Endothelial cell of umbilical vein (primary cell): ENCODE measurements around the gene UNC5CL. TPM values are rescaled to one million over a fixed set of nuclear protein-coding genes. Genes with fewer than 3 reads are reported as not detected.

Source experiments
- BruUV-seq: library from RNA; stranded (reverse); fragments of 400-500 nt; replicated peaks from 2 replicates; lab custom pipeline; 2021; lab: Mats Ljungman, UMichigan
- CTCF ChIA-PET: fragments of 300-600, 350-600 bp; sonication (Branson Sonifier 250); formaldehyde crosslinking; loops from one replicate; lab custom pipeline; 2021; ENCODE audit warnings: antibody characterized with exemption, inconsistent platforms; lab: Charles Lee
- POLR2A ChIA-PET: fragments of 300-600, 350-600 bp; sonication (Branson Sonifier 250); formaldehyde crosslinking; loops from one replicate; lab custom pipeline; 2021; ENCODE audit warnings: antibody characterized with exemption, inconsistent platforms; lab: Charles Lee
- DNase-seq: peaks from one replicate; pipeline ENCODE4 v3.0.0-alpha.2; 2011; ENCODE audit warnings: low read depth, low spot score
- FAIRE-seq: peaks from 2 replicates; lab custom pipeline; 2011; peaks lifted over from hg19 to GRCh38; lab: Jason Lieb, UNC
- H2AFZ ChIP-seq: 2 replicates; pipeline ENCODE4 v1.6.0; 2012; ENCODE audit warnings: low read depth, low read length, control low read depth, inconsistent platforms
- H3K27ac ChIP-seq: 2 replicates; pipeline ENCODE4 v1.5.1; 2011; ENCODE audit warnings: low read depth, mild to moderate bottlenecking, control low read depth, low read length, moderate library complexity; ENCODE audit not compliant: insufficient read depth
- H3K27me3 ChIP-seq, 2 experiments: 2 replicates each; pipeline versions ENCODE4 v1.6.0 to v1.6.1; 2011; ENCODE audit warnings: low read length in 2 of 2, mixed read lengths in 1 of 2; ENCODE audit not compliant: control insufficient read depth in 2 of 2, insufficient read depth in 2 of 2
- H3K36me3 ChIP-seq, 2 experiments: 2 replicates in 1 of 2; 3 replicates in 1 of 2; pipeline ENCODE4 v1.5.1; 2011; ENCODE audit warnings: low read length in 2 of 2, mild to moderate bottlenecking in 1 of 2, moderate library complexity in 1 of 2; ENCODE audit not compliant: control insufficient read depth in 2 of 2, insufficient read depth in 2 of 2; ENCODE audit errors: extremely low read depth in 1 of 2
- H3K4me1 ChIP-seq: 3 replicates; pipeline ENCODE4 v1.5.1; 2011; ENCODE audit warnings: mild to moderate bottlenecking, low read length; ENCODE audit not compliant: control insufficient read depth, insufficient read depth; ENCODE audit errors: extremely low read depth
- H3K4me2 ChIP-seq: 2 replicates; pipeline ENCODE4 v1.6.1; 2011; ENCODE audit warnings: low read length, control low read depth, mixed read lengths; ENCODE audit not compliant: insufficient read depth
- H3K4me3 ChIP-seq, 3 experiments: fragments of 200-600 bp in 1 of 3; sonication (generic), shearing (Covaris generic) in 1 of 3; replicated peaks in 1 of 3; 2 replicates each; pipeline ENCODE4 v1.5.1; 2011 to 2016; ENCODE audit warnings: control low read depth in 3 of 3, low read length in 3 of 3, mild to moderate bottlenecking in 2 of 3, inconsistent platforms in 1 of 3, low read depth in 1 of 3, moderate library complexity in 1 of 3; ENCODE audit not compliant: insufficient read depth in 1 of 3
- H3K79me2 ChIP-seq: 2 replicates; pipeline ENCODE4 v1.6.0; 2012; ENCODE audit warnings: low read length, inconsistent platforms; ENCODE audit not compliant: control insufficient read depth, insufficient read depth
- H3K9ac ChIP-seq: replicated peaks from 2 replicates; pipeline ENCODE3; 2011; ENCODE audit warnings: low read length, control low read depth; ENCODE audit not compliant: insufficient read depth; ENCODE audit errors: extremely low read depth
- H3K9me1 ChIP-seq: replicated peaks from 3 replicates; pipeline ENCODE4 v1.6.0; 2011; ENCODE audit warnings: mild to moderate bottlenecking, low read length; ENCODE audit not compliant: control insufficient read depth, insufficient read depth; ENCODE audit errors: extremely low read depth
- H3K9me3 ChIP-seq: replicated peaks from 2 replicates; pipeline ENCODE4 v1.5.1; 2012; ENCODE audit warnings: low read length, inconsistent platforms; ENCODE audit not compliant: control insufficient read depth, insufficient read depth
- H4K20me1 ChIP-seq: replicated peaks from 2 replicates; pipeline ENCODE3; 2011; ENCODE audit warnings: mild to moderate bottlenecking, low read length; ENCODE audit not compliant: control insufficient read depth, insufficient read depth; ENCODE audit errors: extremely low read depth
- CTCF ChIP-seq, 2 donors: IDR thresholded peaks; 1 replicate in 1 of 2; 2 replicates in 1 of 2; pipeline ENCODE4 v1.5.1; 2011; ENCODE audit warnings: low read length in 2 of 2, mild to moderate bottlenecking in 2 of 2, moderate library complexity in 2 of 2, control low read depth in 1 of 2, inconsistent platforms in 1 of 2, low read depth in 1 of 2; ENCODE audit not compliant: insufficient read depth in 1 of 2; ENCODE audit errors: extremely low read depth in 1 of 2
- EZH2 ChIP-seq: IDR thresholded peaks from 2 replicates; pipeline ENCODE4 v1.6.1; 2012; ENCODE audit warnings: borderline replicate concordance, low read depth, mild to moderate bottlenecking, moderate library complexity, low read length, inconsistent platforms; ENCODE audit not compliant: severe bottlenecking
- FOS ChIP-seq: IDR thresholded peaks from 2 replicates; pipeline ENCODE4 v1.6.1; 2011; ENCODE audit warnings: mild to moderate bottlenecking, low read length, moderate library complexity, borderline replicate concordance; ENCODE audit not compliant: insufficient read depth
- GATA2 ChIP-seq: IDR thresholded peaks from 2 replicates; pipeline ENCODE4 v1.7.0; 2011; ENCODE audit warnings: low read depth, mild to moderate bottlenecking, moderate library complexity, mixed read lengths, low read length; ENCODE audit not compliant: insufficient read length, insufficient read depth
- JUN ChIP-seq: IDR thresholded peaks from 2 replicates; pipeline ENCODE4 v1.6.1; 2011; ENCODE audit warnings: borderline replicate concordance, low read depth; ENCODE audit not compliant: insufficient read length, insufficient read depth
- MAX ChIP-seq: IDR thresholded peaks from 2 replicates; pipeline ENCODE4 v1.6.1; 2011; ENCODE audit not compliant: insufficient read depth, insufficient read length
- MYC ChIP-seq: IDR thresholded peaks from one replicate; pipeline ENCODE4 v1.6.1; 2011; ENCODE audit warnings: mild to moderate bottlenecking, low read depth, low read length
- POLR2A ChIP-seq: IDR thresholded peaks from 2 replicates; pipeline ENCODE4 v1.6.1; 2012; ENCODE audit warnings: low read depth, mild to moderate bottlenecking, control low read depth, low read length
- POLR2AphosphoS5 ChIP-seq: IDR thresholded peaks from 2 replicates; pipeline ENCODE4 v1.6.1; 2012; ENCODE audit warnings: low read depth, mild to moderate bottlenecking, control low read depth, low read length, moderate library complexity; ENCODE audit not compliant: insufficient read depth
- dilution Hi-C: fragments of 300-500 bp; cut with MboI; formaldehyde crosslinking; loops from one replicate; pipeline ENCODE4 v1.15.0; 2019; ENCODE audit warnings: low sequenced_read_pairs; ENCODE audit not compliant: extremely low pct_ligation_motif_present
- intact Hi-C: fragments of 100-400 bp; cut with micrococcal nuclease; formaldehyde crosslinking; loops from one replicate; pipeline ENCODE4 v1.10.0; 2022
- polyA plus RNA-seq, 4 experiments: library from polyadenylated mRNA; depleted of rRNA in 3 of 4; stranded (reverse) in 3 of 4; unstranded in 1 of 4; fragments of >200 nt; gene quantifications; 2 replicates each; pipeline versions ENCODE4 v1.2.1 to v1.2.3, GENCODE V29; 2011 to 2012; ENCODE audit warnings: missing spikeins in 1 of 4
- total RNA-seq: library from RNA; stranded (reverse); gene quantifications from 2 replicates; pipeline ENCODE4 v1.2.3, GENCODE V29; 2021

UNC5CL gene
- total and polyA plus RNA-seq, 2 donors (not counting 3 experiments of a cell fraction or from before 2014, with no cell fraction given), result 0.14 to 0.20 TPM

- peaks cover 23% of the 10 kb centered on the region for H3K4me1 ChIP-seq
- no peak overlapping the region for H3K4me3 ChIP-seq
- no peak overlapping the region for H2AFZ ChIP-seq
- peaks cover 81% of the 10 kb centered on the region for H3K79me2 ChIP-seq
- FAIRE-seq, result no peak
- H3K9me1 ChIP-seq, result no peaks in the 10 kb centered on the region
- no TSS peak for BruUV-seq
- TF ChIP-seq POLR2A (no peak), MYC (no peak), GATA2 (no peak), POLR2AphosphoS5 (no peak), CTCF (IDR thresholded peaks at IDR 0.05; ENCODE audit: extremely low read depth in 1 of 2, insufficient read depth in 1 of 2, low read depth in 1 of 2, low read length in 2 of 2) (no peak), MAX (no peak), FOS (no peak), EZH2 (no peak), JUN (no peak)
- dilution Hi-C loops (no loop called here), intact Hi-C loops (no loop called here)
- H3K36me3 ChIP-seq, result peaks cover 5 to 11% of the 10 kb centered on the region in 2 experiments
- no peaks in the 10 kb centered on the region for H3K27me3 ChIP-seq
- CTCF ChIA-PET, result interaction anchor here (1.6 kb wide), 1 partner anchor 11 kb away, joined by 5 read pairs; no protein-coding TSS in a partner anchor
- POLR2A ChIA-PET, result no interaction called here
- H3K4me2 ChIP-seq, result no peak overlapping the region
- no peak overlapping the region for H3K9ac ChIP-seq
- no peak overlapping the region for H3K27ac ChIP-seq
- H4K20me1 ChIP-seq, result peaks cover 3% of the 10 kb centered on the region
- DNase-seq, result no peak
- H3K9me3 ChIP-seq, result no peaks in the 10 kb centered on the region
Observed at GRCh38 chr6:41077536-41077935, 38.5 kb upstream of the UNC5CL start.
